ENCODE results near the gene ANKRD11.
"Not testable (repeated sequence)": the region's sequence is repeated elsewhere in the genome, so short reads cannot be mapped to it uniquely, and the experiment has no call there.

ANKRD11 gene

GRCh38 chr16:89396156-89396555 is 94.2 kb downstream of the ANKRD11 start:
- no peak for DNase-seq (ENCODE audit: low read depth in 2 of 2)
- no peak overlapping the region for H3K4me3 ChIP-seq (replicated peaks in 1 of 2; ENCODE audit: low read depth in 2 of 2, low read length in 2 of 2)
- no peak for TF ChIP-seq CTCF (IDR thresholded peaks at IDR 0.05; ENCODE audit: low read depth, low read length)

GRCh38 chr16:89395150-89396142 is 94.9 kb downstream of the ANKRD11 start:
- no peak overlapping the region for H3K4me3 ChIP-seq (replicated peaks in 1 of 2; ENCODE audit: low read depth in 2 of 2, low read length in 2 of 2)
- no peak for TF ChIP-seq CTCF (IDR thresholded peaks at IDR 0.05; ENCODE audit: low read depth, low read length)

GRCh38 chr16:89393738-89394406 is 96.5 kb downstream of the ANKRD11 start:
- no peak for TF ChIP-seq CTCF (IDR thresholded peaks at IDR 0.05; ENCODE audit: low read depth, low read length)
- H3K4me3 ChIP-seq (replicated peaks in 1 of 2; ENCODE audit: low read depth in 2 of 2, low read length in 2 of 2): no peak overlapping the region
- DNase-seq (ENCODE audit: low read depth in 2 of 2): no peak

More at GRCh38 chr16:89395150-89396142, 94.9 kb downstream of the ANKRD11 start:
- DNase-seq (ENCODE audit: low read depth in 2 of 2): peak; percentile 98 to 99

GRCh38 chr16:89392881-89393737 is 97.3 kb downstream of the ANKRD11 start:
- DNase-seq (ENCODE audit: low read depth in 2 of 2): no peak
- no peak for TF ChIP-seq CTCF (IDR thresholded peaks at IDR 0.05; ENCODE audit: low read depth, low read length)
- no peak overlapping the region for H3K4me3 ChIP-seq (replicated peaks in 1 of 2; ENCODE audit: low read depth in 2 of 2, low read length in 2 of 2)

GRCh38 chr16:89390224-89390583 is 100.2 kb downstream of the ANKRD11 start:
- not testable (repeated sequence) for DNase-seq (ENCODE audit: low read depth in 2 of 2); H3K4me3 ChIP-seq (replicated peaks in 1 of 2; ENCODE audit: low read depth in 2 of 2, low read length in 2 of 2)

GRCh38 chr16:89389504-89390223 is 100.7 kb downstream of the ANKRD11 start:
- DNase-seq (ENCODE audit: low read depth in 2 of 2): not testable (repeated sequence)

GRCh38 chr16:89388536-89388935 is 101.8 kb downstream of the ANKRD11 start:
- no peak for DNase-seq (ENCODE audit: low read depth in 2 of 2)
- no peak for TF ChIP-seq CTCF (IDR thresholded peaks at IDR 0.05; ENCODE audit: low read depth, low read length)

More at GRCh38 chr16:89389504-89390223, 100.7 kb downstream of the ANKRD11 start:
- not testable (repeated sequence) for H3K4me3 ChIP-seq (replicated peaks in 1 of 2; ENCODE audit: low read depth in 2 of 2, low read length in 2 of 2)

More at GRCh38 chr16:89388536-89388935, 101.8 kb downstream of the ANKRD11 start:
- H3K4me3 ChIP-seq (replicated peaks in 1 of 2; ENCODE audit: low read depth in 2 of 2, low read length in 2 of 2): no peak overlapping the region

All from cardiac fibroblast (primary cell).